Naive thymus-derived CD4-positive, alpha-beta T cell (primary cell): ENCODE data around the gene TESK2. TPM values are rescaled to one million over a fixed set of nuclear protein-coding genes. Genes with fewer than 3 reads are reported as not detected.

Experiments used
- ATAC-seq: fragments of 150-1000 bp; cut with Tn5 transposase; 2 replicates; pipeline ENCODE4 v1.10.0; 2021; ENCODE audit warnings: mild to moderate bottlenecking, moderate library complexity
- CTCF ChIA-PET: fragments of 350-600 bp; sonication (Branson Sonifier 250); formaldehyde crosslinking; loops from one replicate; lab custom pipeline; 2021; ENCODE audit warnings: antibody characterized with exemption; lab: Charles Lee
- POLR2A ChIA-PET: fragments of 350-600 bp; sonication (Branson Sonifier 250); formaldehyde crosslinking; loops from one replicate; lab custom pipeline; 2021; ENCODE audit warnings: antibody characterized with exemption, inconsistent platforms; lab: Charles Lee
- DNase-seq, 9 donors: peaks; one replicate each; pipeline versions ENCODE4 v3.0.0 to v3.0.0-alpha.2; 2020 to 2022; ENCODE audit warnings: mixed read lengths in 1 of 9
- H3K27ac ChIP-seq: one replicate; pipeline ENCODE4 v1.7.0; 2013; ENCODE audit warnings: mild to moderate bottlenecking, low read depth, low read length, moderate library complexity
- H3K27me3 ChIP-seq, 2 donors: one replicate each; pipeline ENCODE4 v1.7.0; 2013; ENCODE audit warnings: low read length in 2 of 2, mild to moderate bottlenecking in 2 of 2, moderate library complexity in 2 of 2; ENCODE audit not compliant: control insufficient read depth in 2 of 2, insufficient read depth in 2 of 2
- H3K36me3 ChIP-seq, 3 experiments: 1 replicate in 2 of 3; 2 replicates in 1 of 3; pipeline ENCODE4 v1.7.0; 2013; ENCODE audit warnings: low read length in 3 of 3, mild to moderate bottlenecking in 3 of 3, moderate library complexity in 1 of 3; ENCODE audit not compliant: insufficient read depth in 3 of 3, control insufficient read depth in 2 of 3
- H3K4me1 ChIP-seq, 2 donors: one replicate each; pipeline ENCODE4 v1.7.0; 2013; ENCODE audit warnings: low read length in 2 of 2, mild to moderate bottlenecking in 2 of 2, moderate library complexity in 1 of 2; ENCODE audit not compliant: control insufficient read depth in 2 of 2, insufficient read depth in 2 of 2
- H3K4me3 ChIP-seq: 2 replicates; pipeline ENCODE4 v1.7.0; 2013; ENCODE audit warnings: mild to moderate bottlenecking, low read length
- H3K9me3 ChIP-seq, 3 experiments: 1 replicate in 2 of 3; 2 replicates in 1 of 3; pipeline ENCODE4 v1.7.0; 2013; ENCODE audit warnings: low read length in 3 of 3; ENCODE audit not compliant: control insufficient read depth in 2 of 3
- H3K27ac Mint-ChIP-seq, 9 donors: one replicate each; pipeline ENCODE4 v1.8.0; 2020 to 2022; ENCODE audit warnings: mixed read lengths in 9 of 9, mild to moderate bottlenecking in 8 of 9, moderate library complexity in 5 of 9, inconsistent platforms in 2 of 9
- H3K27me3 Mint-ChIP-seq, 5 donors: one replicate each; pipeline ENCODE4 v1.8.0; 2021 to 2022; ENCODE audit warnings: mixed read lengths in 5 of 5, mild to moderate bottlenecking in 1 of 5
- H3K36me3 Mint-ChIP-seq, 5 donors: one replicate each; pipeline ENCODE4 v1.8.0; 2020 to 2022; ENCODE audit warnings: mixed read lengths in 5 of 5, mild to moderate bottlenecking in 3 of 5, inconsistent platforms in 1 of 5
- H3K4me1 Mint-ChIP-seq, 7 donors: one replicate each; pipeline ENCODE4 v1.8.0; 2020 to 2022; ENCODE audit warnings: mixed read lengths in 7 of 7, mild to moderate bottlenecking in 3 of 7, inconsistent platforms in 1 of 7
- H3K4me3 Mint-ChIP-seq, 10 donors: one replicate each; pipeline ENCODE4 v1.8.0; 2020 to 2022; ENCODE audit warnings: mild to moderate bottlenecking in 10 of 10, mixed read lengths in 10 of 10, moderate library complexity in 6 of 10, inconsistent platforms in 2 of 10
- H3K9me3 Mint-ChIP-seq, 11 donors: one replicate each; pipeline ENCODE4 v1.8.0; 2020 to 2022; ENCODE audit warnings: mixed read lengths in 11 of 11, mild to moderate bottlenecking in 4 of 11, inconsistent platforms in 1 of 11, moderate library complexity in 1 of 11
- intact Hi-C, 2 donors: fragments of 100-400 bp; cut with micrococcal nuclease; formaldehyde crosslinking; loops; one replicate each; pipeline ENCODE4 v1.15.1; 2023
- polyA plus RNA-seq, 2 donors: library from polyadenylated mRNA; unstranded; fragments of 300-500 nt; fragmentation: Illumina TruSeq; gene quantifications; one replicate each; pipeline ENCODE4 v1.2.3, GENCODE V29; 2021
- total RNA-seq, 6 experiments: library from RNA in 5 of 6; stranded (reverse) in 5 of 6; gene quantifications; 1 replicate in 5 of 6; 2 replicates in 1 of 6; pipeline ENCODE4 v1.2.3 and lab custom pipeline; 2021 to 2026

Gene TESK2
- total and polyA plus RNA-seq, 7 experiments from 2014 or later: 3.3 to 8.9 (median 6.4) TPM

GRCh38 chr1:45383191-45383590, 107.8 kb downstream of the TESK2 start:
- Histone ChIP-seq H3K4me3 (no peak overlapping the region), H3K4me1 (no peaks in the 10 kb centered on the region), H3K27me3 (no peaks in the 10 kb centered on the region), H3K27ac (no peak overlapping the region), H3K36me3 (no peaks in the 10 kb centered on the region), H3K9me3 (no peaks in the 10 kb centered on the region)
- Mint-ChIP-seq H3K36me3 (peaks cover 0 to 17% (median 4%) of the 10 kb centered on the region in 5 donors), H3K27me3 (no peaks in the 10 kb centered on the region), H3K4me3 (no peak overlapping the region), H3K9me3 (no peaks in the 10 kb centered on the region), H3K4me1 (no peaks in the 10 kb centered on the region), H3K27ac (no peak overlapping the region)
- intact Hi-C loops: no loop called here
- no peak for DNase-seq
- POLR2A ChIA-PET: interaction anchor here (0.6 kb wide), 1 partner anchor 49 kb away, joined by 3 read pairs; no protein-coding TSS in a partner anchor
- no peak for ATAC-seq
- CTCF ChIA-PET: no interaction called here

- DNase-seq (no peak), ATAC-seq (no peak)
- no peak overlapping the region for H3K27ac Mint-ChIP-seq
- H3K4me1 ChIP-seq: no peaks in the 10 kb centered on the region
- no peaks in the 10 kb centered on the region for H3K27me3 Mint-ChIP-seq
- H3K4me1 Mint-ChIP-seq: no peaks in the 10 kb centered on the region
- no peaks in the 10 kb centered on the region for H3K36me3 ChIP-seq
- no peaks in the 10 kb centered on the region for H3K27me3 ChIP-seq
- intact Hi-C loops: no loop called here
- ChIA-PET CTCF (no interaction called here), POLR2A (no interaction called here)
- peaks cover 0 to 17% (median 8%) of the 10 kb centered on the region in 5 donors for H3K36me3 Mint-ChIP-seq
- no peak overlapping the region for H3K27ac ChIP-seq
- H3K9me3 ChIP-seq: no peaks in the 10 kb centered on the region
- no peaks in the 10 kb centered on the region for H3K9me3 Mint-ChIP-seq
- H3K4me3 ChIP-seq: no peak overlapping the region
- H3K4me3 Mint-ChIP-seq: no peak overlapping the region
Measured at GRCh38 chr1:45381243-45381642, 109.7 kb downstream of the TESK2 start.

- ATAC-seq (no peak), DNase-seq (no peak)
- H3K36me3 ChIP-seq: no peaks in the 10 kb centered on the region
- no peak overlapping the region for H3K4me3 ChIP-seq
- H3K27me3 ChIP-seq: no peaks in the 10 kb centered on the region
- no peaks in the 10 kb centered on the region for H3K4me1 ChIP-seq
- H3K9me3 ChIP-seq: no peaks in the 10 kb centered on the region
- peaks cover 0 to 17% (median 8%) of the 10 kb centered on the region in 5 donors for H3K36me3 Mint-ChIP-seq
- no peaks in the 10 kb centered on the region for H3K27me3 Mint-ChIP-seq
- H3K27ac Mint-ChIP-seq: no peak overlapping the region
- CTCF ChIA-PET: no interaction called here
- intact Hi-C loops: no loop called here
- no peaks in the 10 kb centered on the region for H3K4me1 Mint-ChIP-seq
- H3K27ac ChIP-seq: no peak overlapping the region
- POLR2A ChIA-PET: no interaction called here
- no peak overlapping the region for H3K4me3 Mint-ChIP-seq
- no peaks in the 10 kb centered on the region for H3K9me3 Mint-ChIP-seq
Measured at GRCh38 chr1:45380730-45381129, 110.2 kb downstream of the TESK2 start.

- Mint-ChIP-seq H3K27ac (no peak overlapping the region), H3K36me3 (peaks cover 0 to 14% (median 8%) of the 10 kb centered on the region in 5 donors), H3K27me3 (no peaks in the 10 kb centered on the region), H3K4me1 (peaks cover 0 to 3% (median 0%) of the 10 kb centered on the region in 7 donors), H3K9me3 (no peaks in the 10 kb centered on the region), H3K4me3 (no peak overlapping the region)
- DNase-seq (no peak), ATAC-seq (no peak)
- no peaks in the 10 kb centered on the region for H3K9me3 ChIP-seq
- POLR2A ChIA-PET: no interaction called here
- H3K27me3 ChIP-seq: no peaks in the 10 kb centered on the region
- H3K36me3 ChIP-seq: no peaks in the 10 kb centered on the region
- CTCF ChIA-PET: no interaction called here
- intact Hi-C loops: no loop called here
- no peak overlapping the region for H3K4me3 ChIP-seq
- no peaks in the 10 kb centered on the region for H3K4me1 ChIP-seq
- H3K27ac ChIP-seq: no peak overlapping the region
Measured at GRCh38 chr1:45380125-45380524, 110.8 kb downstream of the TESK2 start.

- ChIA-PET CTCF (interaction anchor here (0.9 kb wide), 1 partner anchor 114 kb away, joined by 4 read pairs; no protein-coding TSS in a partner anchor), POLR2A (no interaction called here)
- H3K4me3 Mint-ChIP-seq: no peak overlapping the region
Measured at GRCh38 chr1:45379524-45379923, 111.4 kb downstream of the TESK2 start.

GRCh38 chr1:45378184-45378583, 112.8 kb downstream of the TESK2 start:
- Histone ChIP-seq H3K27me3 (no peaks in the 10 kb centered on the region), H3K4me3 (no peak overlapping the region), H3K4me1 (no peaks in the 10 kb centered on the region), H3K36me3 (no peaks in the 10 kb centered on the region), H3K27ac (no peak overlapping the region), H3K9me3 (no peaks in the 10 kb centered on the region)
- Mint-ChIP-seq H3K4me3 (no peak overlapping the region), H3K9me3 (no peaks in the 10 kb centered on the region), H3K36me3 (peaks cover 0 to 4% (median 2%) of the 10 kb centered on the region in 5 donors), H3K4me1 (peaks cover 0 to 4% (median 0%) of the 10 kb centered on the region in 7 donors), H3K27ac (no peak overlapping the region), H3K27me3 (no peaks in the 10 kb centered on the region)
- CTCF ChIA-PET: interaction anchor here (0.6 kb wide), 1 partner anchor 104 kb away, joined by 7 read pairs; no protein-coding TSS in a partner anchor
- intact Hi-C loops: loop anchor here in 1 of 2 donors (10.0 kb wide), 1 partner anchor 57 kb away; no protein-coding TSS in a partner anchor
- POLR2A ChIA-PET: no interaction called here
- ATAC-seq (no peak), DNase-seq (no peak)

More at GRCh38 chr1:45379524-45379923, 111.4 kb downstream of the TESK2 start:
- Mint-ChIP-seq H3K27ac (no peak overlapping the region), H3K9me3 (no peaks in the 10 kb centered on the region), H3K36me3 (peaks cover 0 to 12% (median 8%) of the 10 kb centered on the region in 5 donors), H3K4me1 (peaks cover 0 to 4% (median 0%) of the 10 kb centered on the region in 7 donors), H3K27me3 (no peaks in the 10 kb centered on the region)
- intact Hi-C loops: loop anchor here in 1 of 2 donors (10.0 kb wide), 1 partner anchor 55 kb away; no protein-coding TSS in a partner anchor
- Histone ChIP-seq H3K27me3 (no peaks in the 10 kb centered on the region), H3K4me3 (no peak overlapping the region), H3K36me3 (no peaks in the 10 kb centered on the region), H3K4me1 (no peaks in the 10 kb centered on the region), H3K9me3 (no peaks in the 10 kb centered on the region), H3K27ac (no peak overlapping the region)
- DNase-seq (no peak), ATAC-seq (no peak)
